ENCODE measurements around the gene SERPINE2.

The SERPINE2 gene

DNA sequence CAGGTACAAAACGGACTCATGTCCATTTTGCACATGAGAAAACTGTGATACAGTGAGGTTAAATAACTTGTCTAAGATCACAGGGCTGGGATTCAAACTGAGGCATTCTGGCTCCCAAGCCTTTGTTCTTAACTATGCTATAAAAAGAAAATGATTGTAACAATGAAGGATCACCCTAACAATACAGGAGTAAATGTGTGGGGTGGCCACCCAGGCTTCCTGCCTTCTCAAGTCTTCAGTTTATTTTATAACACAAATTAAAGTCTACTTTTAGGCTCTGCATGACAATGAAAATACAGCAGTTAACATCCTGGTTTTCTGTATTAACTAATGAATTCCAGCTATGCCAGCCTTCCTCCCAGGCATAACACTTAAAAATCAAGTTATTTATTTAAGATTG, 101.6 kb downstream of the SERPINE2 start:
- no peak for DNase-seq

DNA sequence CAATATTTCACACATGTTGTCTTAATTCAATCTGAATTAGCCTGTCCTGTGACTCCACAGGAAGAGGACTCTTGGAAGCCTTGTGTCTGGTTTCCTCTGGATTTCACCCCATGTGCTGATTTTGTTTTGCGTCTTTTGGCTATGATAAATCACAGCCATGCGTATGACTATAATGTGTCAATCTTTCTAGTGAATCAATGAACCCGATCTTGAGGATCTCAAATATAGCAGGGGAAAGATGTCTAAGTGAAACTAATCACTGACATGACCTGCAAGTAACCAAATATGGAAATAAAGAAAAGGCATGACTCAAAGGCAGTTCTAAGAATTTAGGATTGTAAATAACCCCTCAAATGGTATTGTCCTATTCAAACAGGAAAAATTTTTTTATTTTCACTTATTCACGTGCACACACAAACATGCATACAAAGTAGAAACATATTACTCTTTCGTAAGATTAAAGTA, 102.2 kb downstream of the SERPINE2 start:
- DNase-seq, result no peak

DNA sequence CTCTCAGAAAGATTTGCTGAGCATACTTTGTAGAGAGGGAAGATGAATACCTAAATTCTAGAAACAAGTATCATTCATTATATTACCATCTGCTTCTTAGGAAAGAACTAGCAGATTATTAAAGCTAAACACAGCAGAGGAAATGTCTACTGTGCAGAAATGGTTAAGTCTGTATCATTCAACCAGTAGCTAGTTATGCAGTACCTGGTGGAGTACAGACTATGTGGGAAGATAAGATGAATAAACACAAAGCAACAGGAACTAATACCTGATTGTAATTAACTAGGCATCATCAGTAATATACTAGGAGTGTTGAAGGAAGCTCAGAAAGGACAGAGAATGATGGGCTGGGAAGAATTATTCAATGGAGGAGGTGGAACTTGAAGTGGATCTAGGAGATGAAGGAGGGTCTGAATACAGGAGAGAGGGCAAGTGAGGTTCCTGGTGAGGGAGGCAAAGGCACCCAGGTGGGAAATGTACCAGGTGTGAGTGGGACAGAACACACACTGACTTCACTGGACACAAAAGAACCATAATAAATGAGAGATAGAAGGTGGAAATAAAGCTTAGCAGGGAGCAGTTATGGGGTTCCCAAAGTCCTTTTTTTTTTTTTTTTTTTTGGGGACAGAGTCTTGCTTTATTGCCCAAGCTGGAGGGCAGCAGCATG, 103.5 kb downstream of the SERPINE2 start:
- DNase-seq, result no peak

DNA sequence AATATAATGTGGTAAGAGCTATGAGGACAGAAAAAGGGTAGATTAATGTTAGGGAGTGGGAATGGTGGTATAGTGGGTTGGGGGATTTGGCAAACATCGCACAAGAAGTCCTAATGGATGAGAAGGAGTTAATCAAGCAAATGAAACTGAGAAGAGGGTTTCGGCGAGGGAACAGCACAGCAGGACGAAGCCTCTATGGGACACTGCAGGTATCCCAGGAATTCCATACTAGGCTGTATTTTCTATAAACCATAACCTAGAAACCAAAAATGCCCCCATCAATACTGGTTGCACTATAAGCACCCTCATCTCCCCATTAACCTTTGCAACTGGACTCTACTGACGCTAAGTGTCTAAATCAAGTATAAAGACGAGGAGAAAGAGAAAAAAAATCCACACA, 104.2 kb downstream of the SERPINE2 start:
- no peak for DNase-seq

DNA sequence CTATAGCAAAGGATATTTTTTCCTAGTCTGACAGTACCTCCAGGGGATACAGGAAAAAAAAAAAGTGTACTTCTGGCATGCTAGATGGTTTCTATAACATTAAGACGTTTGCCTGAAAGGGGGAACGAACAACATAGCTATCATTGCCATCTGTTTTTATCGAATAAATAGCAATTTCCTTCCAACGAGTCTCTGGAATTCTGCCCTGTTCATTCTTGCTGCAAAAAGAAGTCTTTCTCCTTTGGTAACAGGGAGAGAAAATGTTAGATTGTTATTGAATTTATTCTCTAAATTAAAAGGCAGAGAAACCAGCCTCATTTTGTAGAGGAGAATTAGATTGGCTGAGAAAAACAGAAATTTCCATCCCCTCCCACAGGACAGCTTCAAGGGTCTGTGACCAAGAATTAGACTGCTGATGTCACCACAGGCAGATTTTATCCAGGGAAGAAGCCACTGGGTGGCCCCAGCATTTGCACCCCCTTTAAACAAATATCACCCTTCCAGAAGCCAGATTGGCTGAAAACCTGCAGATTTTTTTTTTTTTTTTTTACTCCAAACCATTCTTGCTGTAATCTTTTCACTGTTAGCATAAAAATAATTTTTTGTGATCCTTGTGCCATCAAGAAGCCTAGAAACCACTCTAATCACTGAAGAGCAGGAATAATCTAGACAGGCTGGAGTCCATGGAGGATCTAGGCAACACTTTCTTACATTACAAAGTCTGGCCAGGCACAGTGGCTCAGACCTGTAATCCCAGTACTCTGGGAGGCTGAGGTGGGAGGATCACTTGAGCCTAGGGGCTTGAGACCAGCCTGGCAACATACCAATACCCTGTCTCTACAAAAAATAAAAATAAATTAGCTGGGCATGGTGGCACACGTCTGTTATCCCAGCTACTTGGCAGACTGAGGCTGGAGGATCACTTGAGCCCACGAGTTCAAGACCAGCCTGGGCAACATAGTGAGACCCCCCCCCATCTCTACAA, 106.0 kb downstream of the SERPINE2 start:
- DNase-seq, result no peak

DNA sequence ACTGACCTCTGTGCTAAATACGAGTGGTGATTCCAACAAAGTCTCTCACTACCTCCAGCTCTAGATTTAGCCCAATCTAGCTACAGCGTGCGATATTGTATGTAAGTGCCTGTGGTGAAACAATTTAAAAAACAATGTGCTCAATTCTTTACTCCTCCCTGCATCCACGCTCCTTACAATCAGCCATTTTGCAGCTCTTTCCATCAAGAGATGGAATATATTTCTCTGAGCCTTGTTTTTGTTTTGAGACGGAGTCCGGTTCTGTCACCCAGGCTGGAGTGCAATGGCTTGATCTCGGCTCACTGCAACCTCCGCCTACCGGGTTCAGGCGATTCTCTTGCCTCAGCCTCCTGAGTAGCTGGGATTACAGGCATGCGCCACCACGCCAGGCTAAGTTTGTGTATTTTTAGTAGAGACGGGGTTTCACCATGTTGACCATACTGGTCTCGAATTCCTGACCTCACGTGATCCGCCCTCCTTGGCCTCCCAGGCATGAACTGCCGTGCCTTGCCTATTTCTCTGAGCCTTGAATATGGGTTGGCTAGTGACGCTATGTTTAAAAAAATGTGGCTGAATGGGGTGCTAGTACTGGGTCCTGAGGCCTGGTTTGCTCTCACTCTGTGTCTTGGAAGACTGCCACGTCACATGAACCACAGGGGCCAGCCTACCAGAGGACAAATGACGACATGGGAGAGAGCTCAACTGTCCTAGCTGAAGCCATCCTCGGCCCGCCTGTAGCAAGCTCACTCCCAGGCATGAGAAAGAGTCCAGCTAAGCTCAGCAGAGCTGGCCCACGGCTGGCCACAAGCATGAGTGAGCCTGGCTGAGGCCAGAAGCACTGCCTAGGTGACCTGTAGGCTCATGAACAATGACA, 108.7 kb downstream of the SERPINE2 start:
- peak; percentile 81 for DNase-seq

DNA sequence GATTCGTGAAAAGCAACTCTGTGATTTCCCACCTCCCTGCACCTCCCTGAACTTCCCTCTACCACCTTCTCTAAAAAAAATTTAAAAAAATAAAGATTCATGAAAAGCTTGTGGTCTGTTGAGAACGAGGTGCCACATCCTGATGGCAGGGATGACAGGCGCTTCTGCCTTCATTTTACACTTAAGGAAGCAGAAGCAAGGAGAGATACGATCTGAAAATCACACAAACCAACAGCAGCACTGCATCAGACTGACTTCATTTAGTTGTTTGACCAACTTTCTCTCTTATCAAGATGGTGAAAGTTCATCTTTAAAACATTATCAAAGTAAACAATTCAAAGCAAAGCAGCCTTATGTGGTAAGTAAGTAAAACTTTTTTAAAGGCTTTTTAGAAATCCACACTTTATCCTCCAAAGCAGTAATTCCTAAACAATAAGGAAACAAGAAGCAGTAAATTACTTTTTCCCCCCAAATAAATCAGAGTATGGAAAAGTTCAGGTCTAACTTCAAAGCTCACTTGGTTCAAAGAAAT, 109.4 kb downstream of the SERPINE2 start:
- peak; percentile 70 for DNase-seq

DNA sequence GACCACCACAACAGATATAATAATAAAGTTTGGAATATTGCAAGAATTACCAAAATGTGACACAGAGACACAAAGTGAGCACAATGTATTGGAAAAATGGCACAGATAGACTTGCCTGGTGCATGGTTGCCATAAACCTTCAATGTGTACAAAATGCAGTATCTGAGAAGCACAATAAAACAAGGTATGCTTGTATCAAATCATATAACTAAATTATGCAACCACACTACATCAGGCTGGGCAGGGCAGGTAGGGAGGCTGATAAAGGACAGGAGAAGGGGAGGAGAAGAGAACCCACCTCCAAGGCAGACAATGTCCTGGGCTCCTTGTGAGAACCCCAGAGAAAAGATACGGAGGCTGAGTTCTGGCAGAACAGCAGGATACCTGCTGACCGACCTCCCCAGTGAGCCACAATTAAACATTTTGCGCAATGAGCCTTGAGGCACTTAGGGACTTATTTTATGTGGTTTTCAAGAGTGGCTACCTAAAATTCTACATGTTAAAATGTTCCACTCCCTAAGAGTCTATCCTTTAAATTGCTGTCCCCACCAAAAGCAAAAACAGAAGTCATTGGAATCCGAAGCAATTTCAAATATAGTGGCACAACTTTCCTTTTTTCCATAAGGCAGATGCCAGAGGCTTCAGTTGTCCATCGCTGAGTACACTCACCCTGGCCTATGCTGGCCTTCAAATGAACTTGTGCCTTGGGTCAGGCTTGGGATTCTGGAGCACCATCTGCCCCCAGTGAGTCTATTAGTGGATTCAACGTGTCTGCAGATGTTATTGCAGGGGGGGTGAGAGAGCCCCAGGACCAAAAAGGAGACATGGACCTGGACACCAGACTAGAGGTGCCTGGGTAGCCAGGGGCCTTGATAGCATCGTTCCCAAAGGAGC, 110.7 kb downstream of the SERPINE2 start:
- no peak for DNase-seq

DNA sequence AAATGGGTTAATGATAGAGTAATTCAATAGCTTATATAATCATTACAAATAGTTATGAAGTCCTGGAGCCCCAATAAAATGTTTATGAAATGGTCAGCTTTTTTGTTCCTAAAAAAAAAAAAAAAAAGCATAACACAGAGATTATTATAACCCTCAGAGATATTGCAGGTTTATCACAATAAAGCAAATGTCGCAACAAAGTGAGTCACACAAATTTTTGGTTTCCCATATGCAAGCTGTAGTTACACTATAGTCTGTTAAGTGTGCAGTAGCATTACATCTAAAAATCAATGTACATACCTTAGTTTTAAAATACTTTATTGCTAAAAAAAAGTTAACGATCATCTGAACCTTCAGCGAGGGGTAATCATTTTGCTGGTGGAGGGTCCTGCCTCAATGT, 114.0 kb downstream of the SERPINE2 start:
- no peak for DNase-seq

All from GF-D8 (cell line).